ENCODE data around the gene TIMM22. TPM values are rescaled to one million over a fixed set of nuclear protein-coding genes. Genes with fewer than 3 reads are reported as not detected.
A peak's percentile ranks its signal among the peaks of the same experiment; 100 is the strongest.

The TIMM22 gene
- total RNA-seq, 1 donor from 2014 or later = 9.1 TPM

DNA sequence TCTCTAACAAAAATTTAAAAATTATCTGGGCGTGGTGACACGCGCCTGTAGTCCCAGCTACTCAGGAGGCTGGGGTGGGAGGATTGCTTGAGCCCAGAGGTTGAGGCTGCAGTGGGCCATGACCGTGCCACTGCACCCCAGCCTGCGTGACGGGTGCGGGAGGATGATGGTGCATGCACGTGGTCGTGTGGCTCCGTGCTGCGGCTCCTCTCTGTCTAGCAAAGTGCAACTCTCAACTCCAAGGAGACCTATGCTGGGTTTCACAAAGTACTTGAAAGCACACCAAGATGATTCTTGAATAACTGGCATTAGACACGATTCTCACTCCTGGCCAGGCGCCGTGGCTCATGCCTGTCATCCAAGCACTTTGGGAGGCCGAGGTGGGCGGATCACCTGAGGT is 43.2 kb upstream of the TIMM22 start:
- DNase-seq (peak; percentile 32), ATAC-seq (no peak)
- H3K4me1 ChIP-seq = peaks cover 16% of the 10 kb centered on the region
- no peaks in the 10 kb centered on the region for H3K36me3 ChIP-seq
- no peaks in the 10 kb centered on the region for H3K27me3 ChIP-seq (ENCODE audit: low read depth)
- no peaks in the 10 kb centered on the region for H3K9me3 ChIP-seq
- H3K4me3 ChIP-seq = no peak overlapping the region
- intact Hi-C loops (cut with DNase I) = no loop called here
- peak overlapping the region; percentile 72 for H3K27ac ChIP-seq
- no peak for TF ChIP-seq CTCF (IDR thresholded peaks at IDR 0.05)

DNA sequence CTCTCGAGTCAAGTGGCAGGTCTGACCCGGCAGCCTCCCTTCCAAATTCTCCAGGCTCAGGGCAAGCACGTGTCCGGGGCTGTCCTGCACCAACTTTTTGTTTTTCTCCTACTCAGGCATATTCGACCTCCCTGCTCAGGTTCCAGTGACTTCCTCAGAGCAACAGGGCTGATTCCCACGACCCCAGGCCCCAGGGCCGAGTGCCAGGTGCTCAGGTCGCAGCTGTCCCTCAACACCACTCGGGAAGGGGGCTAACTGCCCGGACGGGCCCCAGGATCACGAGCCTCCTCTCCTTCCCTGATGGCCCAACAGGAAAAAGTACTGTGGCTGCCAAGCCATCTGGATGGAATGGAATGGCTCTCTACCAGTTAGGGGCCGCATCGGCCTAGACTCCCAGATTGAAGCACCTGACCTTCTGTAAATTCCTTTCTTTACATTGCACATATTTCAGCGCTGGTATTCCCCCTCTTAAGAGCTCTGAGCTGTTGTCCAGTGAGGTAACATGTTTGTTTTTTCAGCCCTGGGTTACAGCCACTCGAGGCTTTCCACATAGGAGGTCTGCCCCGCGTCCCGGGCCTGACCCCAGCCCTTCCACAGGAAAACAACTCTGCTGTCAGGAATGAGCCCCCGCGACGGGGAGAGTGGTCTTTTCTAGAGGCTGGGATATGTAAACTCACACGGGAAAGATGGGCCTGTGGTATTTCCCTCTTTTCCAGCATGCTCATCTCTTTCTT is 42.3 kb upstream of the TIMM22 start:
- Histone ChIP-seq H3K36me3 (no peaks in the 10 kb centered on the region), H3K27ac (peak overlapping the region; percentile 72), H3K4me1 (peaks cover 16% of the 10 kb centered on the region), H3K9me3 (no peaks in the 10 kb centered on the region), H3K4me3 (no peak overlapping the region), H3K27me3 (ENCODE audit: low read depth) (no peaks in the 10 kb centered on the region)
- no peak for TF ChIP-seq CTCF (IDR thresholded peaks at IDR 0.05)
- intact Hi-C loops (cut with DNase I) = no loop called here
- peak; percentile 62 for DNase-seq
- peak; percentile 89 to 91 for ATAC-seq

DNA sequence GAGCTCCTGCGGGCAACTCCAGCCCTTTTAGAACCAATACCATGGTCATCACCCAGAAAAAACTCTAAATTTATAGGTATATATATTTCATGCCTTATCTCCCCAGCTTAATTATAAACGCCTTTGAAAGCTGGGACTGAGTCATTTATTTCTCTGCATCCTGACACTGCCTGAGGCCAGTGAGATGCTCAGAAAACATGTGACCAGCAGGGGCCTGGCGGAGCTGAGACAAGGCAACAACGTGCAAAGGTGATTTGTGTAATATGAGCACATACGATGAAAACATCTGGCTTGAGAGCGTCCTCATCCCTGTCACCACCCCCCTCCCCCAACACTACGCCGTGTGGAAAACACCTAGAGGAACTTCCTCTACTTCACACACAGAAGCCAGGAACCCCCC is 40.0 kb upstream of the TIMM22 start:
- Histone ChIP-seq H3K27ac (no peak overlapping the region), H3K27me3 (ENCODE audit: low read depth) (no peaks in the 10 kb centered on the region), H3K4me3 (no peak overlapping the region), H3K36me3 (no peaks in the 10 kb centered on the region), H3K9me3 (no peaks in the 10 kb centered on the region), H3K4me1 (peaks cover 9% of the 10 kb centered on the region)
- TF ChIP-seq CTCF (IDR thresholded peaks at IDR 0.05) = no peak
- ATAC-seq (no peak), DNase-seq (no peak)
- intact Hi-C loops (cut with DNase I) = no loop called here

DNA sequence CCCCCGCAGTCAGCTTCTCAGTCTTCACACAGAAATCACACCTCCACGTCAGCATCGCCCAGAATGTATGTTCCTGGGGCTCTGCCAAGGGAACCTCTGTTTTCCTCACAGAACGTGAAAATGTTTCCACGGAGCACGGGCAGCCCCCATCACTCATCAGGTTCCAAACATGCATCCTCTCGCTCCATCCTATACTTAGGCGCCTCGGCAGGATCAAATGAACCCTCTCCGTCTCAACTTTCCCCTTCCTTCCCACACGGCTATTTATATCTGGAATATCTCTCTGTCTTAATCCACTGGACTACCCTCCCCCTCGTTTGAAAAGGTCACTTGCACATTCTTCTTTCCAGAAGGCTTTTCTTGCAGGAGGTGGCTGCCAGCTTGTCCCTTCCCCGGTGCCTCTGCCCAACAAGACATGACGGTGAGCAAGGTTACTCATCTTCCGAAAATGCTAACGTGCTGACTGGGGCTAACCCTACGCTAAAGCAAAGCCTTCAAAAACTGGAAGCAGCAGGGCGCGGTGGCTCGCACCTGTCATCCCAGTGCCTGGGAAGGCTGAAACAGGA is 39.0 kb upstream of the TIMM22 start:
- peaks cover 8% of the 10 kb centered on the region for H3K4me1 ChIP-seq
- no peak for TF ChIP-seq CTCF (IDR thresholded peaks at IDR 0.05)
- intact Hi-C loops (cut with DNase I) = no loop called here
- no peak overlapping the region for H3K4me3 ChIP-seq
- ATAC-seq (no peak), DNase-seq (no peak)
- no peaks in the 10 kb centered on the region for H3K36me3 ChIP-seq
- H3K9me3 ChIP-seq = no peaks in the 10 kb centered on the region
- no peaks in the 10 kb centered on the region for H3K27me3 ChIP-seq (ENCODE audit: low read depth)
- H3K27ac ChIP-seq = no peak overlapping the region

- no peaks in the 10 kb centered on the region for H3K27me3 ChIP-seq (ENCODE audit: low read depth)
- H3K4me1 ChIP-seq = peaks cover 8% of the 10 kb centered on the region
- no peaks in the 10 kb centered on the region for H3K36me3 ChIP-seq
- intact Hi-C loops (cut with DNase I) = no loop called here
- no peak for TF ChIP-seq CTCF (IDR thresholded peaks at IDR 0.05)
- ATAC-seq (no peak), DNase-seq (no peak)
- no peak overlapping the region for H3K27ac ChIP-seq
- no peaks in the 10 kb centered on the region for H3K9me3 ChIP-seq
- no peak overlapping the region for H3K4me3 ChIP-seq
Observed at GRCh38 chr17:958712-959451, 38.0 kb upstream of the TIMM22 start.

All from lower lobe of right lung (tissue), 2 donors.